Measurements from ENCODE around the gene GSK3B. TPM values are rescaled to one million over a fixed set of nuclear protein-coding genes. Genes with fewer than 3 reads are reported as not detected.

GSK3B gene
- total and polyA plus RNA-seq, 10 of the 15 experiments (the other 5 are each of a cell fraction or from before 2014, with no cell fraction given) = 8.5 to 49.8 (median 25.5) TPM

- FAIRE-seq (no peak), DNase-seq (ENCODE audit: low read depth, low spot score) (no peak), ATAC-seq (no peak)
- Histone ChIP-seq H3K4me1 (ENCODE audit: control insufficient read depth, insufficient read depth, low read length) (peaks cover 18% of the 10 kb centered on the region), H3K9me3 (replicated peaks; ENCODE audit: control insufficient read depth, insufficient read depth, low read length) (no peaks in the 10 kb centered on the region; the same call in 2 of the 3 replicates), H3K36me3 (ENCODE audit: control insufficient read depth in 2 of 2, insufficient read depth in 2 of 2, low read length in 1 of 2) (no peaks in the 10 kb centered on the region), H2AFZ (ENCODE audit: control insufficient read depth, low read depth, low read length) (no peak overlapping the region), H3K4me3 (0 out of 2 replicates have a peak overlapping the region, but pooled peaks have one; percentile 4), H3K9ac (ENCODE audit: control insufficient read depth, insufficient read depth, low read length) (no peak overlapping the region), H3K27ac (ENCODE audit: control insufficient read depth, insufficient read depth) (0 out of 2 replicates have a peak overlapping the region, but pooled peaks have one; percentile 4), H3K4me2 (ENCODE audit: control insufficient read depth, insufficient read depth) (peak overlapping the region; percentile 63; the same call in 1 of the 2 replicates), H3K79me2 (ENCODE audit: control insufficient read depth, insufficient read depth, low read length) (peaks cover 3% of the 10 kb centered on the region), H3K27me3 (replicated peaks in 1 of 2; ENCODE audit: control insufficient read depth in 2 of 2, insufficient read depth in 2 of 2, low read length in 1 of 2) (no peaks in the 10 kb centered on the region), H4K20me1 (ENCODE audit: control insufficient read depth, insufficient read depth) (no peaks in the 10 kb centered on the region)
- RAD21 ChIA-PET (ENCODE audit: unreplicated experiment) = no interaction called here
- in situ Hi-C loops (cut with MboI) = no loop called here
- intact Hi-C loops (cut with micrococcal nuclease; ENCODE audit: unreplicated experiment) = no loop called here
- CTCF ChIA-PET = interaction anchor here (0.7 to 2.1 kb wide), 3 partner anchors 45 to 350 kb away, joined by 3 to 8 read pairs (median 4); no protein-coding TSS in a partner anchor
- WGBS (ENCODE audit: insufficient coverage, insufficient replicate concordance, low lambda C conversion rate, missing lambda C conversion rate) = 80% methylated on average over 3 of the region's 3 CpGs
- POLR2A ChIA-PET = no interaction called here
- BruUV-seq (replicated peaks) = no TSS peak
- TF ChIP-seq SMC3 (IDR thresholded peaks at IDR 0.05; ENCODE audit: borderline replicate concordance, low read length) = no peak
- TF ChIP-seq MYC (IDR thresholded peaks at IDR 0.05; ENCODE audit: insufficient read depth, insufficient read length, insufficient replicate concordance, low read length, severe bottlenecking) = no peak
- no peak for TF ChIP-seq KAT2A (conservative IDR thresholded peaks at IDR 0.05; ENCODE audit: control insufficient read depth, low read depth, low read length)
- no peak for TF ChIP-seq REST (IDR thresholded peaks at IDR 0.05; ENCODE audit: low read depth, low read length)
- TF ChIP-seq USF2 (IDR thresholded peaks at IDR 0.05; ENCODE audit: borderline replicate concordance, low read depth, low read length) = no peak
- no peak for TF ChIP-seq CTCF (IDR thresholded peaks at IDR 0.05 in 2 of 3, conservative IDR thresholded peaks at IDR 0.05 in 1 of 3; ENCODE audit: control insufficient read depth in 2 of 3, extremely low read depth in 1 of 3, insufficient read depth in 1 of 3, low read depth in 3 of 3, low read length in 3 of 3)
- no peak for TF ChIP-seq TCF7 (IDR thresholded peaks at IDR 0.05; ENCODE audit: borderline replicate concordance)
- no peak for TF ChIP-seq CBFB (IDR thresholded peaks at IDR 0.05; ENCODE audit: low read depth)
- TF ChIP-seq POLR2A (IDR thresholded peaks at IDR 0.05; ENCODE audit: low read depth, low read length) = no peak
- no peak for TF ChIP-seq SKIL (IDR thresholded peaks at IDR 0.05; ENCODE audit: low read depth, poor library complexity, severe bottlenecking)
- no peak for TF ChIP-seq DPF2 (IDR thresholded peaks at IDR 0.05)
- TF ChIP-seq SIX5 (IDR thresholded peaks at IDR 0.05; ENCODE audit: low read depth, low read length, severe bottlenecking) = no peak
- TF ChIP-seq ZZZ3 (IDR thresholded peaks at IDR 0.05; ENCODE audit: control insufficient read depth, insufficient read length, low read depth) = no peak
- TF ChIP-seq NKRF (conservative IDR thresholded peaks at IDR 0.05) = no peak
- SMC1A ChIA-PET (ENCODE audit: uncharacterized antibody, unreplicated experiment) = no interaction called here
These were observed 8.0 kb upstream of the GSK3B start for GRCh38 chr3:120102232-120102631.
